Tibial nerve (tissue), 4 donors: ENCODE data around the gene PLEKHM1. TPM values are rescaled to one million over a fixed set of nuclear protein-coding genes. Genes with fewer than 3 reads are reported as not detected.
"Not testable (repeated sequence)": the region's sequence is repeated elsewhere in the genome, so short reads cannot be mapped to it uniquely, and the experiment has no call there.

Source experiments
- DNase-seq, 2 donors: peaks; one replicate each; pipeline ENCODE4 v3.0.0-alpha.2; 2019; ENCODE audit warnings: low spot score in 2 of 2
- H3K27ac ChIP-seq, 4 donors: fragments of 200-600 bp; sonication (generic) in 3 of 4; one replicate each; pipeline ENCODE4 v1.5.1; 2017 to 2019; ENCODE audit warnings: mild to moderate bottlenecking in 1 of 4
- H3K27me3 ChIP-seq, 2 donors: fragments of 200-600 bp; sonication (generic) in 1 of 2; one replicate each; pipeline versions ENCODE4 v1.5.1 to v1.6.0; 2017 to 2019
- H3K36me3 ChIP-seq, 3 donors: fragments of 200-600 bp; sonication (generic); one replicate each; pipeline ENCODE4 v1.5.1; 2018 to 2019
- H3K4me1 ChIP-seq, 4 donors: fragments of 200-600 bp; sonication (generic) in 3 of 4; one replicate each; pipeline ENCODE4 v1.5.1; 2017 to 2019
- H3K4me3 ChIP-seq, 4 donors: fragments of 200-600 bp; sonication (generic) in 3 of 4; one replicate each; pipeline ENCODE4 v1.5.1; 2017 to 2019; ENCODE audit warnings: mild to moderate bottlenecking in 1 of 4, moderate library complexity in 1 of 4
- H3K9me3 ChIP-seq, 4 donors: fragments of 200-600 bp; sonication (generic) in 3 of 4; one replicate each; pipeline ENCODE4 v1.5.1; 2017 to 2019
- EP300 ChIP-seq, 2 donors: sonication (generic); formaldehyde crosslinking; IDR thresholded peaks; one replicate each; pipeline ENCODE4 v1.6.1; 2017; ENCODE audit warnings: antibody characterized with exemption in 2 of 2, mild to moderate bottlenecking in 1 of 2
- POLR2A ChIP-seq, 2 donors: fragments of 450-650 bp; IDR thresholded peaks; one replicate each; pipeline ENCODE4 v1.6.1; 2017; ENCODE audit warnings: antibody characterized with exemption in 2 of 2, mild to moderate bottlenecking in 2 of 2, moderate library complexity in 2 of 2
- WGBS, 2 donors: methylation state at CpG; one replicate each; pipeline ENCODE4 v1.1.5; 2018; 5-methylcytosine and 5-hydroxymethylcytosine counted together
- total RNA-seq, 4 donors: library from RNA; depleted of rRNA; stranded (reverse); fragments of >200 nt; gene quantifications; one replicate each; pipeline ENCODE4 v1.1.0, GENCODE V29; 2016
- TF ChIP-seq, protein P1 (sequence below), 5 experiments: fragments of 200-600 bp in 3 of 5; fragments of 450-650 bp in 2 of 5; sonication (generic) in 3 of 5; IDR thresholded peaks; one replicate each; pipeline ENCODE4 v1.5.1; 2016 to 2019; ENCODE audit warnings: antibody characterized with exemption in 5 of 5, mild to moderate bottlenecking in 3 of 5, moderate library complexity in 2 of 5

Gene PLEKHM1
- 10 to 100 TPM; 36.7 to 75.7 (median 67.3) TPM for total RNA-seq

DNA sequence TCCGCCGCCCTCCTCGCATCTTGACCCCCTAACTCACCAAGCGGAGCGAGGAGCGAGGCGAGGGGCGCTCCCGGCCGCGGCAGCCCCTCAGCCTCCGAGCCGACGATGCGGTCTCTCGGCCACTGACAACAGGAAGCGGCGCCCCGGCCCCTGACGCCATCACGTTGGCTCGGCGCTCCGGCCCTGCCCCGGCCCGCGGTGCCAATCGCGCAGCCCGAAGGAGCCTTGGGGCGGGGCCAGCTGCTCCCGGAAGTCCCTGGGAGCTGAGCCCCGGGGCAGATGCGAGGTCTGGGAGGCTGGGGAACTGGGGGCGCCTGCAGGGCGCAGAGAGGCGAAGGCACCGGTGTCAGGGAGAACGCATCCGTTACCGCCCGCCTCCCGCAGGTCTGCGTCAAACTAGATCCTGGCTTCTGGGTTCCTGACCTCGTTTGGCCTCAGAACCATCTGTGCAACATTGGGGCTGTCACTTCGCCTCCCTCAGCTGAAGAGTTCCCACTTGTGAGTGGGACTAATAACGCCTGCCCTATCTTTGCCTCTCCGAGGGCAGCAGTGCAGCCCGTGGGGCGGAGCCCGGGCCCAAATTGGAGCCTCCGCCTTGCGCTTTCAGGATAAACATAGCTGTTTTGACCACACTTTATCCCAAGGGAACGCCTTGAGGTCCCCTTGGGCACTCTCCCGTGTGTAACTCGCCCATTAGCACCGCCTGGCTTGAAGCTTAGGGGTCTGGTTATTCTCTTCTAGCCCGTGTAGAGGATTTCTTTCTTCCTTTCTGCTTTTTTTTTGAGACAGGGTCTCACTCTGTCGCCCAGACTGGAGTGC, at the start of gene PLEKHM1:
Gene PLEKHM1, minus strand, starts transcription at position 107 of the 819 bp plus-strand sequence. CDS start 8,237 bp downstream, outside the sequence.
- not testable (repeated sequence) for H3K9me3 ChIP-seq, H3K27me3 ChIP-seq, H3K36me3 ChIP-seq
- peak within 1 kb of the TSS; percentile 62 to 94 (median 92) for H3K27ac ChIP-seq
- WGBS, 2 donors, result 0 to 3% methylated on average over 10 to 29 of the region's 59 CpGs
- peak; percentile 88 to 90 for TF ChIP-seq POLR2A (IDR thresholded peaks at IDR 0.05)
- peak; percentile 30 to 81 for TF ChIP-seq EP300 (IDR thresholded peaks at IDR 0.05)
- H3K4me3 ChIP-seq, result peak within 1 kb of the TSS; percentile 72 to 76 (median 74)
- DNase-seq, result peak; percentile 72 to 75
- H3K4me1 ChIP-seq, result peaks cover 0 to 29% (median 8%) of the 10 kb centered on the region in 4 donors

- H3K4me3 ChIP-seq, H3K27ac ChIP-seq, H3K27me3 ChIP-seq, H3K4me1 ChIP-seq, DNase-seq, H3K36me3 ChIP-seq, H3K9me3 ChIP-seq: not testable (repeated sequence)
- whole genome bisulfite sequencing, 2 donors, result 96 to 99% methylated on average over 5 to 6 of the region's 7 CpGs
Measured at GRCh38 chr17:45538168-45538567, 47.6 kb upstream of the PLEKHM1 start.

DNA sequence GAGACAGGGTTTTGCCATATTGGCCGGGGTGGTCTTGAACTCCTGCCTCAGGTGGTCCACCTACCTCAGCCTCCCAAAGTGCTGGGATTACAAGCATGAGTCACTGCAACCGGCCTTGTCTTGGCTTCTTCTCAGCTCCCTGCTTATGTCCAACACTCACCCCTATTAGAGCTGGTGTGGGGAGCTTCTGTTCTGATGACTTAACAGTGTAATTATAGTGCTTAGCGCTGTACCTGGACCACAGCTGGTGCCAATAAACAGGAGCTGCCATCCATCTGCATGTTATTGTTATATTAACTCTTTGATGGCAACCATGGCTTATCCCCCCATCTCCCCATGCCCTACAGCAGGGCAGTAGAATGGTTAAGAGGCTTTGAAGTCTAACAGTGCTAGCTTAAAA, 15.6 kb upstream of the PLEKHM1 start:
- peaks cover 0 to 15% (median 0%) of the 10 kb centered on the region in 3 donors for H3K36me3 ChIP-seq
- WGBS, 2 donors, result 74 to 85% methylated on average over 3 of the region's 3 CpGs
- not testable (repeated sequence) for H3K27ac ChIP-seq, H3K9me3 ChIP-seq, H3K4me3 ChIP-seq, DNase-seq, H3K4me1 ChIP-seq, H3K27me3 ChIP-seq

DNA sequence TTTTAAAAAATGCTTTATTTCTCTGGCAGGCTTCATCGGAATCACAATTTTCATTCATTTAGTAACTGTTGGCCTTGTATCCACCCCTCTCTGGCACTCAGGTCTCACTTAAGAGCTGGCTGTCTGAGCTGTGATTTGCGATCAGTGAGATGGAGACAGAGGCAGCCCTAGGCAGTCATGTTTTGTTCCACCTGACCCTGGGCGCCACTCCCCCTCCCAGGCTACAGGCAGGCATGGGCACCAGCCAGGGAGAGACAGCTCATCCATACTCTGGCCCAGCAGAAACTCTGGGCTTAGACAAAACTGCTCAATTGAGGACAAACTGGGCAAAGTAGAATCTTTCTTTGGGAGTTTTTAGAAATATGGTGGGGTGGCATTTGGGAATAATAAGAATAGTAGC, 14.7 kb upstream of the PLEKHM1 start:
- not testable (repeated sequence) for H3K27me3 ChIP-seq, DNase-seq, H3K4me1 ChIP-seq, H3K4me3 ChIP-seq, H3K27ac ChIP-seq, H3K9me3 ChIP-seq
- 67 to 82% methylated on average over 3 of the region's 3 CpGs for WGBS, 2 donors
- peaks cover 0 to 15% (median 0%) of the 10 kb centered on the region in 3 donors for H3K36me3 ChIP-seq

DNA sequence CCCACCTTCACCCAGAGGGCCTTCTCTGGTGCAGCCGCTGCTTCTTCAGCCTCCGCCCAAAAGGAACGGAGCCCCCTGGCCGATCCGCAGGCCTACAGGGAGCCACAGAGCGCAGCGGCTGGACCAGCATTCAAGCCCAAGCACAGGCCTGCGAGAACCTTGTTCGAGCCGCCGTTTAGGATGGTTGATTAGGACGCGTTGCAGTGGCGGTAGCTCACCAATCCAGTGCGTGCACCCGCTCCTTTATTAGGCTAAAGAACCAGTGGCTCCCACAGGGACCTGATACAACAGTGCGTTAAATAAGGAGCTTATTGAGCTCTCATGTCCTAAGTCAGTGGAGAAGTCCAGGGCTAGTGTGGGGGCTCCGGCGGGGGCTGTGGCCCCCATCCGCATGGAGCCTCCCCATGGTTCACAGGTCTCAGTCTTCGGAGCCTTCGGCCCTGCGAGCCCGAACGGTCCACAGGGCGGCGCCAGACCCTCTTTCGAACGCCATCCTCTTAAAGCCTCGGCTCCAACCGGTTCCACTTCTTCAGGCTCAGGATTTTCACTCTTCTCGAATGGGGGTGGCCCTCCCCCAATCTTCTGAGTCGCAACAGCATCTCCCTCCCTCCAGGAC, 10.7 kb upstream of the PLEKHM1 start:
- not testable (repeated sequence) for H3K27me3 ChIP-seq, H3K9me3 ChIP-seq, H3K4me3 ChIP-seq, H3K36me3 ChIP-seq, DNase-seq, H3K27ac ChIP-seq, H3K4me1 ChIP-seq
- 9 to 14% methylated on average over 12 to 30 of the region's 33 CpGs for WGBS, 2 donors
- TF ChIP-seq, protein P1, sequence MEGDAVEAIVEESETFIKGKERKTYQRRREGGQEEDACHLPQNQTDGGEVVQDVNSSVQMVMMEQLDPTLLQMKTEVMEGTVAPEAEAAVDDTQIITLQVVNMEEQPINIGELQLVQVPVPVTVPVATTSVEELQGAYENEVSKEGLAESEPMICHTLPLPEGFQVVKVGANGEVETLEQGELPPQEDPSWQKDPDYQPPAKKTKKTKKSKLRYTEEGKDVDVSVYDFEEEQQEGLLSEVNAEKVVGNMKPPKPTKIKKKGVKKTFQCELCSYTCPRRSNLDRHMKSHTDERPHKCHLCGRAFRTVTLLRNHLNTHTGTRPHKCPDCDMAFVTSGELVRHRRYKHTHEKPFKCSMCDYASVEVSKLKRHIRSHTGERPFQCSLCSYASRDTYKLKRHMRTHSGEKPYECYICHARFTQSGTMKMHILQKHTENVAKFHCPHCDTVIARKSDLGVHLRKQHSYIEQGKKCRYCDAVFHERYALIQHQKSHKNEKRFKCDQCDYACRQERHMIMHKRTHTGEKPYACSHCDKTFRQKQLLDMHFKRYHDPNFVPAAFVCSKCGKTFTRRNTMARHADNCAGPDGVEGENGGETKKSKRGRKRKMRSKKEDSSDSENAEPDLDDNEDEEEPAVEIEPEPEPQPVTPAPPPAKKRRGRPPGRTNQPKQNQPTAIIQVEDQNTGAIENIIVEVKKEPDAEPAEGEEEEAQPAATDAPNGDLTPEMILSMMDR (IDR thresholded peaks at IDR 0.05), result peak in 1 of 5 experiments; percentile 18

- DNase-seq, H3K4me3 ChIP-seq, H3K27ac ChIP-seq, H3K36me3 ChIP-seq, H3K27me3 ChIP-seq, H3K4me1 ChIP-seq, H3K9me3 ChIP-seq: not testable (repeated sequence)
- WGBS, 2 donors, result 64% methylated on average over 1 of the region's 2 CpGs; no CpG with 5 or more reads in 1 of the 2 donors
- peak in 1 of 2 donors; percentile 18 for TF ChIP-seq EP300 (IDR thresholded peaks at IDR 0.05)
Measured at GRCh38 chr17:45500478-45500877, 10.0 kb upstream of the PLEKHM1 start.

GRCh38 chr17:45499208-45499607, 8.7 kb upstream of the PLEKHM1 start:
- DNase-seq, H3K4me1 ChIP-seq, H3K9me3 ChIP-seq, H3K36me3 ChIP-seq, H3K27ac ChIP-seq, H3K27me3 ChIP-seq, H3K4me3 ChIP-seq: not testable (repeated sequence)
- WGBS, 2 donors, result 91 to 96% methylated on average over 3 of the region's 3 CpGs

GRCh38 chr17:45498377-45498776, 7.9 kb upstream of the PLEKHM1 start:
- H3K27me3 ChIP-seq, H3K9me3 ChIP-seq: not testable (repeated sequence)

DNA sequence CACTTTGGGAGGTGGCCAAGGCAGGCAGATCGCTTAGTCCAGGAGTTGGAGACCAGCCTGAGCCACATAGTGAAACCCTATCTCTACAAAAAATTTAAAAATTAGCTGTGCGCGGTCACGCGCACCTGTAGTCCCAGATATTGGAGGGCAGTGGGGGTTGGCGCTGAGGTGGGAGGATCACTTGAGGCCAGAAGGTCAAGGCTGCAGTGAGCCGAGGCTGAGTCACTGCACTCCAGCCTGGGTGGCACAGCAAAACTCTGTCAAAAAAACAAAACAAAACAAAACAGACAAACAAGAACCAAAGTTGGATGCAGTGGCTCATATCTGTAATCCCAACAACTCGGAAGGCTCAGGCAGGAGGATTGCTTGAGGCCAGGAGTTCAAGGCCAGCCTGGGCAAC, 6.9 kb upstream of the PLEKHM1 start:
- not testable (repeated sequence) for DNase-seq, H3K4me1 ChIP-seq
- 85 to 89% methylated on average over 8 of the region's 8 CpGs for WGBS, 2 donors

More at GRCh38 chr17:45498377-45498776, 7.9 kb upstream of the PLEKHM1 start:
- not testable (repeated sequence) for DNase-seq, H3K36me3 ChIP-seq, H3K27ac ChIP-seq, H3K4me1 ChIP-seq, H3K4me3 ChIP-seq
- WGBS, 2 donors, result 74 to 86% methylated on average over 2 to 5 of the region's 6 CpGs

DNA sequence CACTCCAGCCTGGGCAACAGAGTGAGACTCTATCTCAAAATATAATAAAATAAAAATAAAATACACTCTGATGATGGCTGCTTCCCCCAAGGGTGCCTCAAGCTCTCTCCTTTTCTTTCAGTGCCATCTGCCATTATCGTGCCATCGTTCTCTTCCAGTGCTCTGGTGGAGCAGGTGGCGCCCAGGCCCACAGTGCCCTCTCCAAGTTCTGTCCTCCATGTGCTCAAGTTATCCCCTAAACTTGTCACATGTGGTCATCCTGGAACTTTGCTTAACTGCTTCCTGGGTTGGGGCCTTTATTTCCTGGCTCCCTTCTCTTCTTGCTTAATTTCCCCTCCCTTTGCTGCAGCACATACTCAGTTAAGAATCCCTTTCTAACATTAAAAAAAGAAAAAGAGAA, 6.0 kb upstream of the PLEKHM1 start:
- not testable (repeated sequence) for H3K27ac ChIP-seq, H3K27me3 ChIP-seq, H3K36me3 ChIP-seq, H3K4me1 ChIP-seq, DNase-seq, H3K9me3 ChIP-seq, H3K4me3 ChIP-seq
- 95 to 98% methylated on average over 3 of the region's 3 CpGs for WGBS, 2 donors

More for the DNA sequence above, 6.9 kb upstream of the PLEKHM1 start:
- not testable (repeated sequence) for H3K36me3 ChIP-seq, H3K27me3 ChIP-seq, H3K9me3 ChIP-seq, H3K27ac ChIP-seq, H3K4me3 ChIP-seq

DNA sequence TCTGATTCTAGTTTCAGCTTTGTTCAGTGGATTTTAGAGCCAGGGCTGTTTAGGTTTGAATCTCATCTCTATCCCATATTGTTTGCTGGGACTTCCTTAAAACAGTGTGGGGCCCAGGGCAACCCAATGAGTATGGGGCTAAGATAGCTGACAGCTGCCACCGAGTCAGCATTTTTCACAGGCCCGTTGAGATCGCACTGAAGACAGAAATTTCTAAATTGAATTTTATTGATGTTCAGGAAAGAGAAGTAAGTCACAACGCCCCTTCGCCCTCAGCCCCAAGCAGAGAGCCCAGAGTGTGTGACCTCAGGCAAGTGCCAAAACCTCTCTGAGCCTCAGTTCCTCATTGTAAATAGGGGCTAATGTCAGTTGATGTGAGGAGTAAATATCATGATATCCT, 4.0 kb upstream of the PLEKHM1 start:
- not testable (repeated sequence) for H3K27me3 ChIP-seq, H3K27ac ChIP-seq, H3K36me3 ChIP-seq, DNase-seq, H3K4me1 ChIP-seq, H3K9me3 ChIP-seq, H3K4me3 ChIP-seq
- WGBS, 2 donors, result 59 to 64% methylated on average over 5 of the region's 5 CpGs

DNA sequence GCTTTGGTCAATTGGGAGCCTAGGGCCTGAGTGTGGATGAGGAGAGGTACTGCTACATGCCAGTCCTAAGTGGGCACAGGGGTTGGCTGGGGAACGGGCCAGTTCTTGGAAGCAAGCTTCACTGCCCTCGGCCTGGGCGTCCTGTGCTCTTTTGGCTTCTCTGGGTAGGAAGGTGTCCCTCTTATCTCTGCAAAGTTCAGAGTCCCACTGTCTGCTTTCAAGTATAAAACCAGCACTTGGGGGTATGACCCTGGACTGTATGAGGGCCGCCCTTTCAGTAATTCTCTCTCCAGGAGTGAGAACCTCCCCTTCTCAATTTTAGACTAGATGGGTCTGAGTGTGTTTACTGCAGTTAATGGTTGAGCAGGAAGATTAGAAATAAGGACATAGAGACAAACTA, 1.6 kb upstream of the PLEKHM1 start:
- 94 to 96% methylated on average over 4 of the region's 4 CpGs for WGBS, 2 donors
- H3K4me1 ChIP-seq, result peaks cover 0 to 27% (median 8%) of the 10 kb centered on the region in 4 donors
- H3K27ac ChIP-seq, H3K36me3 ChIP-seq, DNase-seq, H3K4me3 ChIP-seq, H3K9me3 ChIP-seq, H3K27me3 ChIP-seq: not testable (repeated sequence)
